OCI-LY7 (cell line): ENCODE measurements around the gene ALPL. TPM values are rescaled to one million over a fixed set of nuclear protein-coding genes. Genes with fewer than 3 reads are reported as not detected.

Experiments used
- BruUV-seq: library from RNA; stranded (reverse); fragments of 400-500 nt; replicated peaks from 2 replicates; lab custom pipeline; 2021; lab: Mats Ljungman, UMichigan
- CTCF ChIA-PET: fragments of 300-600 bp; sonication (Branson Sonifier 250); formaldehyde crosslinking; loops from one replicate; lab custom pipeline; 2022; ENCODE audit warnings: antibody characterized with exemption; ENCODE audit not compliant: unreplicated experiment; lab: Charles Lee
- POLR2A ChIA-PET: fragments of 300-600 bp; sonication (Branson Sonifier 250); formaldehyde crosslinking; loops from one replicate; lab custom pipeline; 2022; ENCODE audit warnings: antibody characterized with exemption; lab: Charles Lee
- DNase-seq: peaks from one replicate; pipeline ENCODE4 v3.0.0-alpha.2; 2015; ENCODE audit warnings: low spot score
- H2AFZ ChIP-seq: fragments of 200-600 bp; sonication (generic), shearing (Covaris generic); 2 replicates; pipeline ENCODE4 v1.6.1; 2014; ENCODE audit warnings: mild to moderate bottlenecking, antibody characterized with exemption, low read length, moderate library complexity
- H3K27ac ChIP-seq: fragments of 200-600 bp; sonication (generic); 2 replicates; pipeline ENCODE4 v1.5.1; 2014; ENCODE audit warnings: mixed run types, low read depth, mild to moderate bottlenecking, moderate library complexity, low read length, inconsistent platforms; ENCODE audit not compliant: poor library complexity, severe bottlenecking
- H3K36me3 ChIP-seq: fragments of 200-600 bp; sonication (generic); 2 replicates; pipeline ENCODE4 v1.6.1; 2014; ENCODE audit warnings: mild to moderate bottlenecking, antibody characterized with exemption, low read length, moderate library complexity, mixed read lengths; ENCODE audit not compliant: insufficient read depth
- H3K4me1 ChIP-seq: fragments of 200-600 bp; sonication (generic); 2 replicates; pipeline ENCODE4 v1.5.1; 2014; ENCODE audit warnings: mild to moderate bottlenecking, low read length; ENCODE audit not compliant: insufficient read depth, poor library complexity, severe bottlenecking
- H3K4me2 ChIP-seq: fragments of 200-600 bp; sonication (generic); 2 replicates; pipeline ENCODE4 v1.6.1; 2014; ENCODE audit warnings: mild to moderate bottlenecking, low read length
- H3K4me3 ChIP-seq: fragments of 200-600 bp; sonication (generic); 2 replicates; pipeline ENCODE4 v1.5.1; 2014; ENCODE audit warnings: mild to moderate bottlenecking, low read depth, low read length; ENCODE audit not compliant: poor library complexity, severe bottlenecking
- H3K79me2 ChIP-seq: fragments of 200-600 bp; sonication (generic); 2 replicates; pipeline ENCODE4 v1.6.1; 2016; ENCODE audit warnings: low read depth, mild to moderate bottlenecking, low read length, moderate library complexity, mixed read lengths; ENCODE audit not compliant: insufficient read depth
- H3K9me2 ChIP-seq: fragments of 200-600 bp; sonication (generic); 2 replicates; pipeline ENCODE4 v1.6.1; 2016; ENCODE audit warnings: mild to moderate bottlenecking, low read length, mixed read lengths; ENCODE audit not compliant: insufficient read depth
- H3K9me3 ChIP-seq: fragments of 200-600 bp; sonication (generic); 2 replicates; pipeline ENCODE4 v1.6.1; 2014; ENCODE audit warnings: mild to moderate bottlenecking, mixed run types, low read length, mixed read lengths
- H4K20me1 ChIP-seq: fragments of 200-600 bp; sonication (generic); 2 replicates; pipeline ENCODE4 v1.6.1; 2014; ENCODE audit warnings: mild to moderate bottlenecking, antibody characterized with exemption, low read length, moderate library complexity, mixed read lengths; ENCODE audit not compliant: insufficient read depth
- EZH2phosphoT487 ChIP-seq: fragments of 200-600 bp; sonication (generic); IDR thresholded peaks from 2 replicates; pipeline ENCODE4 v1.6.1; 2018; ENCODE audit warnings: low read depth, borderline replicate concordance, mild to moderate bottlenecking, mixed run types, antibody characterized with exemption, low read length, moderate library complexity, mixed read lengths
- intact Hi-C: fragments of 100-400 bp; cut with micrococcal nuclease; formaldehyde crosslinking; loops from one replicate; pipeline ENCODE4 v1.10.0; 2022; ENCODE audit not compliant: unreplicated experiment
- total RNA-seq, 2 experiments: library from RNA; depleted of rRNA in 1 of 2; stranded (reverse); fragments of >200 nt in 1 of 2; shearing (Covaris generic) in 1 of 2; gene quantifications; 2 replicates each; pipeline ENCODE4 v1.2.3, GENCODE V29; 2014 to 2022
- TF ChIP-seq, protein P1 (sequence below): fragments of 200-600 bp; sonication (generic); conservative IDR thresholded peaks from 2 replicates; pipeline ENCODE4 v1.5.1; 2014; ENCODE audit warnings: mild to moderate bottlenecking, antibody characterized with exemption, low read length, moderate library complexity, mixed read lengths

The ALPL gene
- total RNA-seq, 2 experiments from 2014 or later, result not detected

DNA sequence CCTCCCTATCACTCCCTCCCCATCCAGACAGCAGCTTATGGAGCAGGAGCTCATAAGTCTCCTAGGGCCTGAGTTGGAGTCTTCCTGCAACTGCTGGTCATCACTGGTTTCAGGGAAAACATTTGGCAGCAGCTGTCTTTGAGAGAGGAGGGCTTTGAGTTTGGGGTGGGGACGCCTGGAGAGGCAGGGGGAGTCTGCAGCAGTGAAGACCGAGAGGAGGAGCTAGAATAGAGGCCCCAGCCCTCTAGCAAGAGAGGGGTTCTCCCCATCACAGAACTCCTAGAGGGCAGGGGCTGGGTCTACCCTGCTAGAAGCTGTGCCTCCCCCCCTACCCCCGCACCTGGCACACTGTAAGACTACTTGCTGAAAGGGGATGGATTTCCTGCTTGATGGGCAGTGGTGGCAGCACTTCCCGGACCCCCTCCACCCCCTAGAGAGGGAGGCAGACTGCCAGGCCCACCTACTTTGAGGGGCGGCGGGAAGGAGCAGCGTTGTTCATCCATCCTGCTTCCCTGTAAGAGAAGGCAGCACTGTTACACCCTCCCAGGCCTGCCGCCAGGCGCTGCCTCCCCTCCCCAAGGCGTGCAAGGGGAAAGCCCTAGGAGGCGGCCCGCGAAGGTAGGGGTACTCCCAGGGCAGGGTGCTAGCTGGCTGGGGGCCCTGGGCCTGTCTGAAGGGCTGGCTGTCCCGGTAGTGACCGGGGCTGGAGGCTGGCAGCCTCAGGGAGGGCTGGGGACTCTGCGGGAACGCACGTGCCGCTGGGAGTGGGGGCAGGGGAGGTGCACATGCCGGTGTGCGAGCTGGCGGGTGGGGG lies 109.5 kb downstream of the ALPL start:
- no TSS peak for BruUV-seq
- Histone ChIP-seq H3K9me3 (no peaks in the 10 kb centered on the region), H3K27ac (no peak overlapping the region), H3K4me2 (no peak overlapping the region), H2AFZ (no peak overlapping the region), H3K4me1 (no peaks in the 10 kb centered on the region), H3K4me3 (no peak overlapping the region), H3K79me2 (no peaks in the 10 kb centered on the region), H3K9me2 (no peaks in the 10 kb centered on the region), H4K20me1 (no peaks in the 10 kb centered on the region), H3K36me3 (no peaks in the 10 kb centered on the region)
- DNase-seq, result no peak
- TF ChIP-seq EZH2phosphoT487, result no peak
- TF ChIP-seq, protein P1, sequence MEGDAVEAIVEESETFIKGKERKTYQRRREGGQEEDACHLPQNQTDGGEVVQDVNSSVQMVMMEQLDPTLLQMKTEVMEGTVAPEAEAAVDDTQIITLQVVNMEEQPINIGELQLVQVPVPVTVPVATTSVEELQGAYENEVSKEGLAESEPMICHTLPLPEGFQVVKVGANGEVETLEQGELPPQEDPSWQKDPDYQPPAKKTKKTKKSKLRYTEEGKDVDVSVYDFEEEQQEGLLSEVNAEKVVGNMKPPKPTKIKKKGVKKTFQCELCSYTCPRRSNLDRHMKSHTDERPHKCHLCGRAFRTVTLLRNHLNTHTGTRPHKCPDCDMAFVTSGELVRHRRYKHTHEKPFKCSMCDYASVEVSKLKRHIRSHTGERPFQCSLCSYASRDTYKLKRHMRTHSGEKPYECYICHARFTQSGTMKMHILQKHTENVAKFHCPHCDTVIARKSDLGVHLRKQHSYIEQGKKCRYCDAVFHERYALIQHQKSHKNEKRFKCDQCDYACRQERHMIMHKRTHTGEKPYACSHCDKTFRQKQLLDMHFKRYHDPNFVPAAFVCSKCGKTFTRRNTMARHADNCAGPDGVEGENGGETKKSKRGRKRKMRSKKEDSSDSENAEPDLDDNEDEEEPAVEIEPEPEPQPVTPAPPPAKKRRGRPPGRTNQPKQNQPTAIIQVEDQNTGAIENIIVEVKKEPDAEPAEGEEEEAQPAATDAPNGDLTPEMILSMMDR, result no peak
- intact Hi-C loops, result no loop called here
- ChIA-PET CTCF (no interaction called here), POLR2A (no interaction called here)

DNA sequence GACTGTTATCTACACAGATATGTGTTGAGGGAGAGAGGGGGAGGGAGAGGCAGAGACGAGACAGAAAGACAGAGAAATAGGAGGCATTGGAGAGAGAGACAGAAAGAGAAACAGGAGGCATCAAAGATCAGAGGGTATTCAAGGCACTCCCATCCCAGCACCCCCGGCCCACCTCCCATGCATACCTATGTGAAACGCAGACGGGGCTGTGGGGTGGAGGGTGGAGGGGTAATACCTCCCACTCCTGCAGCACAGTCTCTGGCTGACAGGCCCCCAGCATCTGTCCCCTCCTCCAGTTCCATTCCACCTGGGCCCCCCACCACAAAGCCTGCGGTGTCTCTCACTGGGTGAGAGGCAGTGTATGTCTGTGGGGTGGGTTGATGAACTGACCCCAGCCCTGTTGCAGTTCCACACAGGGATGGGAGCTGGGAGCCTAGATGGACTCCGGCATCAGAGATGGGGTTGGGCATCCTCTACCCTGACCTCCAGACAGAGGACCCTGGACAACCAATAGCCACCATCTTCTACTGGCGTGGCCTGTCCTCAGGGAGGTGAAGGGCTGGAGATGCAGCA lies 110.2 kb downstream of the ALPL start:
- Histone ChIP-seq H3K4me3 (no peak overlapping the region), H3K36me3 (no peaks in the 10 kb centered on the region), H4K20me1 (no peaks in the 10 kb centered on the region), H3K4me1 (no peaks in the 10 kb centered on the region), H3K9me2 (no peaks in the 10 kb centered on the region), H3K79me2 (no peaks in the 10 kb centered on the region), H3K27ac (no peak overlapping the region), H3K9me3 (no peaks in the 10 kb centered on the region), H2AFZ (no peak overlapping the region), H3K4me2 (no peak overlapping the region)
- ChIA-PET CTCF (no interaction called here), POLR2A (no interaction called here)
- no peak for DNase-seq
- BruUV-seq, result no TSS peak
- intact Hi-C loops, result no loop called here
- TF ChIP-seq, protein P1, result no peak
- TF ChIP-seq EZH2phosphoT487, result no peak

DNA sequence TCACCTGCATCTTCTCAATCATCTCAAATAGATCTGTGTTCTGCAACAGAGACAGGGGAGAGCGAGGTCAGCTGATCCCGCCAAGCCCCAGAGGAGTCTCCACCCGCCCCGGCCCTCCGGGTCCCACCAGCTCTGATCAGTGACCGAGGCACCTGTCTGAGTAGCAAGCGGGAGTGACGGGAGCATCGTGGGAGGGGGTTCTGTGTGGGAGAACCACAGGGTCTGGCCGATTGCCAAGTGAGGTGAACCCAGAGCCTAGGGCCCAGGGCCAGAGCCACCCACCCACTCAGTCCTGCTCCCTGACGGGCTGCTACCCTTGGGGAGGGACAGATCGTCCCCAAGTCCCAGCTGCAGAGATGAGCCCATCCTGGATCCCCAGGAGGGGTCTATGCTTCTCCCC lies 110.8 kb downstream of the ALPL start:
- Histone ChIP-seq H3K36me3 (no peaks in the 10 kb centered on the region), H3K9me2 (no peaks in the 10 kb centered on the region), H3K27ac (no peak overlapping the region), H3K4me1 (no peaks in the 10 kb centered on the region), H4K20me1 (no peaks in the 10 kb centered on the region), H3K4me2 (no peak overlapping the region), H3K4me3 (no peak overlapping the region), H3K9me3 (no peaks in the 10 kb centered on the region), H2AFZ (no peak overlapping the region), H3K79me2 (no peaks in the 10 kb centered on the region)
- intact Hi-C loops, result no loop called here
- ChIA-PET CTCF (no interaction called here), POLR2A (no interaction called here)
- BruUV-seq, result no TSS peak
- no peak for DNase-seq
- TF ChIP-seq, protein P1, result no peak
- TF ChIP-seq EZH2phosphoT487, result no peak
